GM18505 (cell line): ENCODE measurements around the gene SMIM43.
A peak's percentile ranks its signal among the peaks of the same experiment; 100 is the strongest.

Experiments used
- ATAC-seq: cut with Tn5 transposase; IDR thresholded peaks from one replicate; pipeline ENCODE4 v1.9.1; 2021; ENCODE audit not compliant: unreplicated experiment
- POLR2A ChIP-seq: IDR thresholded peaks from 4 replicates; pipeline ENCODE4 v1.6.1; 2011; ENCODE audit warnings: borderline replicate concordance; ENCODE audit not compliant: insufficient read depth, insufficient read length; ENCODE audit errors: extremely low read depth

The SMIM43 gene

DNA sequence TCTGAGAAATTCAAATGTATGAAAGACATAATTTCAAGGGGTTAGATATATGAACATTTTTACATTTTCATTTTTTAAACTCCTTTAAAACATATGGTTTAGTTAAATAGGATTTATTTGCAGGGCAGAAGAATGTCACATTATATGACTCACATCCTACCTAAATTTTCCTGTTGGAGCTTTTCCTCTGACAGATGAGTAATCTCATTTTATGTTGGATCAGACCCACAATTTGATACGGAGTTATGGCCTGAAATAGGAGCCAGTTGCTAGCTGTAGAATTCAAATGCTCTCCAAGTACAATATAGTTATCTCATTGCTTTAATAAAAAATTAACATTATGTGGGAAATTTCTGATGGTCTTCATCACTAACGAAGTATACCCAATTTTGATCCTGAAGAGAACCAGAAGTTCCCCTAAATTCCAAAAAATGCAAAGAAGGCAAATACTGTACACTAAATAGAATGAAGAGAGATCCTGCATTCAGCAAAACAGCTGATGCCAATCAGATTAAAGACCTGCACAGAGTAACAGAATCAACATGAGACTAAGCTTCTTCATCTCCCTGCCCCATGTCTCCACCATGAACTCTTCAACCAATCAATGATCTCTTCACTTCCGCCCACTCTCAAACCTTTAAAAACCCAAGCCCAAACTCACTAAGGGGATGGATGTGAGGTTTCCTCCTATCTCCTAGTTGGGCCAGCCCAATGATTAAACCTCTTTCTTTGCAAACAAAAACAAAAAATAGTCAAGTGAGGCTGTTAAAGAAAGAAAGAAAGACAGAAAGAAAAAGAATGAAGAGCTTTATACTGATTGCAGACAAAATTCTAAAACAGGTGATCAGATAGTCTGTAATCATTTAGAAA is 25.2 kb upstream of the SMIM43 start:
- no peak for TF ChIP-seq POLR2A
- ATAC-seq, result no peak

DNA sequence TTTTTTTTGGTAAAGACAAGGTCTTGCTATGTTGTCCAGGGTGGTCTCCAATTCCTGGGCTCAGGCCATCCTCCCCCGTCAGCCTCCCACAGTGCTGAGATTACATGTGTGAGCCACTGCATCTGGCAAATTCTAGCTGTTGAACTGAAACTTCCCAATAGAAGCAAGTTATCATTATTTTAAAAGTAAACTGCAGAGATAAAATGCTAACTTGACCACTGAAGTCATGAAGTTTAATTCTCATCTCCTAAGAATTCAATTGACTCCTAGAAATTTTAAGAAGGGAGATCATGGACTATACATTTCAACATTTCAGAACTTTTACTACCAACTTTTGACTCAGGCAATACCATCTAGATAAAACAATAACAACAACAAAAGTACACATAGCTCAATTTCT is 24.5 kb upstream of the SMIM43 start:
- ATAC-seq, result no peak

DNA sequence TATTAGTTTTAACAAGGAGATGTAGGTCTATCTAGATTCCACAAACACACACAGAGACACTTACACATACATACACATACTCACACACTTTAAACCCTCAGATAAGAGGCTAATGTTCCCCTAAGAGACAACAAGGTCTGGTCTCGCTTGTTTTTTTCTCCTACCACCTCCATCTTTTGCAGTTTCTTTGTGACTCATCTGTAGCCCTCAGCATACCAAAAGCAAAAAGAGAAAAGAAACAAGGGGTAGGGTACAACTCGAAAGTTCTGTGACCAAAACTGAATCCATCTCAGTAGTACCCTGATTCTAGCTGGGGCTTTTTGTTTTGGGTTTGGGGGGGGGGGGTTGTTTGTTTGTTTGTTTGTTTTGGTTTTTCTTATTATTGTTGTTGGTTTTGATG is 23.9 kb upstream of the SMIM43 start:
- ATAC-seq, result peak; percentile 96
- no peak for TF ChIP-seq POLR2A

More for the DNA sequence above, 24.5 kb upstream of the SMIM43 start:
- TF ChIP-seq POLR2A, result no peak

GRCh38 chr4:121786221-121786620 is 21.3 kb upstream of the SMIM43 start:
- no peak for ATAC-seq
- no peak for TF ChIP-seq POLR2A

DNA sequence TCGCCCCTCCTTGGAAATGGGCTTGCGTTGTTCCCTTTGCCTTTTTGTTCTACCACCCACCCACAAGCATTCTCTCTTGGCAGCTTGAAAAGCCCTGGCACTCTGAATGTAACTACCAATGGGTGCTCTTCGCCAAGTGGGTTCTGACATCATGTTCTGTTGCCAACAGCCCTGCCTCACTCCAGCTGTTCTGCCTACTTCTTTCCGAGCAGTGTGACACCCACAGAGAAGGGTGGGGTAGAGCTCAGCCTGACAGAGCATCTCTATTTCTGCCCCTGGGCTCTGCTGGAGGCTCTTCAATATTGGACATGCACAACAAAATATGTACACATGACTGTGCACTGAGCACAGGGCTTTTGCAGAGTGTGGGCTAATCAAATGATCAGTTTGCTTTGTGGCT is 20.5 kb upstream of the SMIM43 start:
- no peak for ATAC-seq
- no peak for TF ChIP-seq POLR2A

GRCh38 chr4:121784975-121785374 is 20.0 kb upstream of the SMIM43 start:
- ATAC-seq, result no peak
- TF ChIP-seq POLR2A, result no peak

DNA sequence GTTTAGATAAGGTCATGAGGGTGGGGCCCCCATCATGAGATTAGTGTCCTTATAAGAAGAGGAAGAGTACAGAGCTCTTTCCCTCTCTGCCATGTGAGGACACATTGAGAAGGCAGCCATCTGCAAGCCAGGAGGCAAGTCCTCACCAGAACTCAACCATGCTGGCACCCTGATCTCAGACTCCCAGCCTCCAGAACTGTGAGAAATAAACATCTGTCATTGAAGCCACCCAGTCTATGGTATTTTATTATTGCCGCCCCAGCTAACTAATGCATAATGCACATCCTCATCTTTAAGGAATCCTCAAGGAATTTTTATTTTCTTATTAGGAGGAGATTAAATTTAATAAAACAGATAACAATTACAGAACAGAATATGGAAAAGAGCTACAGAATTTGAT is 19.4 kb upstream of the SMIM43 start:
- no peak for TF ChIP-seq POLR2A
- ATAC-seq, result no peak

DNA sequence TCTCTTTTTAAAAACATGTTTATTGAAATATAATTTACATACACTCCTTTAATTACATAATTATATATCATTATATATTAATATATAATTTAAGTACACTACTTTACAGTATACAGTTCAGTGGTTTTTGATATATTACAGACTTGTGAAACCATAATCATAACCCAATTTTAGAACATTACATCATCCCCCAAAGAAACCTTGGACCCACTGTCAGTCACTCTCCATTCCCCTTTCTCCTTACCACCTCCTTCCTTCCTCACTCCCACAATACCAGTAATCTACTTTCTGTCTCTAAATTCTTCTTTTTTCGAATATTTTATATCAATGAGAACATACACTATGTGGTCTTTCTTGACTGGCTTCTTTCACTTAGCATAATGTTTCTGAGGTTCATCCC is 18.2 kb upstream of the SMIM43 start:
- TF ChIP-seq POLR2A, result no peak
- ATAC-seq, result no peak

GRCh38 chr4:121778991-121779628 is 14.1 kb upstream of the SMIM43 start:
- TF ChIP-seq POLR2A, result no peak
- no peak for ATAC-seq

GRCh38 chr4:121777625-121778024 is 12.7 kb upstream of the SMIM43 start:
- no peak for TF ChIP-seq POLR2A
- ATAC-seq, result peak; percentile 73

DNA sequence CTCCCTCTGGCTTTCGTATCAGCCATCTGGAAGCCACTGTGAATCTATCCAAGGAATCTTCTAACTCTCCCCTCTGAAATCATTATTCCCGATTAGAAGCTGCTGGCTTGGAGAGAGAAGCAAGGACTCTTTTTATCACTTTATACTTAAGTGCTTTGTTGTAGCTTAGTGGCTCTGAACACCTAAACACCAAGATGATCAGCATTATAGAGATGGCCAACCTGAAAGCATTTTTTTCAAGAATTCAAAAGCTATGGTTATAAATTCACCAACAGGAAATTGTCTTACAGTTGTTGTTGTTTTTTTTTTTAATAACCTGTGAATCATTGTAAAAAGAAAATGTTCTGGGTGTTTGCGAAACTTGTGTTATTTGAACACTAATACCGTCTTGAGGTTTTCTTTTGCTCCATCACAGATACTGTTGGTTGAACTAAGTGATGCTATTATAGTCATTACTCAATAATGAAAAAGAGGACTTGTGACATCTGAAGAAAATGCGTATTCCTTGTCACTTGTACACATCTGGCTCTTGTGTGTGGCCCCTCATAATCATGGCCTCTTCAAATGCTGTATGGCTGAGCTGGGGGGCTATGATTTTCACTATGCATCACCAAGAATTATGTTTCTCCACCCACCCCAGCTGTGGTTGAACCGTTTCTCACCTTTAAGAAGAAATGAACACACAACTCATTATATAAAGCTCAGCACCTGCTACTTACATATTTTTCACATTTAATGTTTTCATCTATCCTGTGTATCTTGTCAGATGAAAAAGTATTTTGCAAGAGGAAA is 11.8 kb upstream of the SMIM43 start:
- no peak for ATAC-seq
- no peak for TF ChIP-seq POLR2A

DNA sequence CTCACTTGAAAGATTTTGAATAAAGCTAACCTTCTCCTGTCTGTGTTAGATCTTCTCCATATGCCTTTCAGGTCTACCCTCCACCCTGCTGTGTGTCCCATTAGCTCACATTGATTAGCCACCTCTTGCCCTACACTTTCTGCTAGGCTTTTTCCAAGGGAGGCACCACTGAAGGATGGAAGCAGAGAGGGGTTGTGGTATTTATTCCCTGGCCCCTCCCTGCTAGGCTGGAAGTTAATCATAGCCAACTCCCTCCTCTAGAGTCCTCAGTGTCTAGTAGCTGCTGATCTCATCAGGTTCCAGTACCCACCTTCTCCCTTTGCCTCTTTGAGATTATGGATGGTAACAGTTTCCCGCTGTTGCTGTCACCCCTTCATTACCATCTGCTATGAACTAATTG is 8.9 kb upstream of the SMIM43 start:
- TF ChIP-seq POLR2A, result no peak
- no peak for ATAC-seq

DNA sequence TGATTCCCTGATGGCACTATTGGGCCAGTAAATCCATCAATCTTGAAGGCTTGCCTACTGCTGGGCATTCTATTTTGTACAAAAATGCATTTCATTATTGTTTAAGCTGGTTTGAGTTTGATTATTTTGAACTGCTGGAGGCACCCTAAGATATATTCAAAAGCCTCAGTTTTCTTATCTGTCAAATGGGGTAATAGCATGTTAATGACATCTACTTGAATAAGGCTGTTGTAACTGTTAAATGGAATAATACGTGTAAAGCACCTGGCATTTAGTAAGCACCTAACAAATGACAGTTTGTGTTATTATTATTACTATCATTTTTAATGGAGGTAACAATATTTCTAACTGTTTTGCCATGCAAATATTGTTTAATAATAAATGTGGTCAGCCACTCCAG is 6.9 kb upstream of the SMIM43 start:
- no peak for ATAC-seq
- no peak for TF ChIP-seq POLR2A
